Measurements from ENCODE around the gene FDX2. TPM values are rescaled to one million over a fixed set of nuclear protein-coding genes. Genes with fewer than 3 reads are reported as not detected.

The FDX2 gene
- total and polyA plus RNA-seq, 2 of the 8 experiments (the other 6 are each of a cell fraction or from before 2014, with no cell fraction given): 27.0 to 64.4 TPM

DNA sequence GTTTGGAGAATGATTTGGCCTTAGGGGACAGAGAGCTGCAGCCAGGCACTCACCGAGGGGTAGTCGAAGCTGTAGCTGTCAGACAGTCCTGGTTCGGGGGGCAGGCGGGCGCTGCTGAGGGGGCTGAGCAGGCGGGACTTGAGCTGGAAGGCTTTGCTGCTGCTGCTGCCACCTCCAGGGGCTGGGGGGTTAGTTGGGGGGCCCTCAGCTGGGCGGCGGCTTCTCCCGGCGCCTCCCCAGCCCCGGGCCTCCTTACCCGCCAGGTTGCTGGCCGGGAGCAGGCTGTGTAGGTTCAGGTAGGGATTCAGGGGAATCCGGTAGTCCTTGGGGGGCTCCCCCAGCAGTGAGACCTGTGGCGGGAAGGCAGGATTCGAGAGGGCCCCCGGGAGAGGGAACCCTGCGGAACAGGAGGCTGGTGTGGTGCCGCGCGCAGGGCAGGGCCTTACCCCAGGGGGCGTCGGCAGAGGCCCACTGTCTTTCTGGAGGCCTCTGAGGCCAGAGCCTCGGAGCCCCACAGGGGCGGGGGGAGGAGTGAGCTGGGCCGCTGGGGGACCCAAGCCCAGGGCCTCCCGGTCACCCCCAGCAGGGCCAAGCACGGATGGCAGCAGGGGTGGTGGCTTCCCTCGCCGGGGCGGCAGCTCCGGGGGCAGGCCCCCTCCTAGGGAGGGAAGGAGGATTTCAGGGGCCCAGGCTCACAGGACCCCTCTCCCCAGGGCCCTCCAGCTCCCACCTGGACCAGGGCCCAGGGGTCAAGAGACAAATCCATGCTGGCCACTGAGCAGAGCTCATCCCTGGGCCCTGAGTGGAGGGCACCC, 5.0 kb upstream of the FDX2 start (continued):
- TF ChIP-seq, protein P1, sequence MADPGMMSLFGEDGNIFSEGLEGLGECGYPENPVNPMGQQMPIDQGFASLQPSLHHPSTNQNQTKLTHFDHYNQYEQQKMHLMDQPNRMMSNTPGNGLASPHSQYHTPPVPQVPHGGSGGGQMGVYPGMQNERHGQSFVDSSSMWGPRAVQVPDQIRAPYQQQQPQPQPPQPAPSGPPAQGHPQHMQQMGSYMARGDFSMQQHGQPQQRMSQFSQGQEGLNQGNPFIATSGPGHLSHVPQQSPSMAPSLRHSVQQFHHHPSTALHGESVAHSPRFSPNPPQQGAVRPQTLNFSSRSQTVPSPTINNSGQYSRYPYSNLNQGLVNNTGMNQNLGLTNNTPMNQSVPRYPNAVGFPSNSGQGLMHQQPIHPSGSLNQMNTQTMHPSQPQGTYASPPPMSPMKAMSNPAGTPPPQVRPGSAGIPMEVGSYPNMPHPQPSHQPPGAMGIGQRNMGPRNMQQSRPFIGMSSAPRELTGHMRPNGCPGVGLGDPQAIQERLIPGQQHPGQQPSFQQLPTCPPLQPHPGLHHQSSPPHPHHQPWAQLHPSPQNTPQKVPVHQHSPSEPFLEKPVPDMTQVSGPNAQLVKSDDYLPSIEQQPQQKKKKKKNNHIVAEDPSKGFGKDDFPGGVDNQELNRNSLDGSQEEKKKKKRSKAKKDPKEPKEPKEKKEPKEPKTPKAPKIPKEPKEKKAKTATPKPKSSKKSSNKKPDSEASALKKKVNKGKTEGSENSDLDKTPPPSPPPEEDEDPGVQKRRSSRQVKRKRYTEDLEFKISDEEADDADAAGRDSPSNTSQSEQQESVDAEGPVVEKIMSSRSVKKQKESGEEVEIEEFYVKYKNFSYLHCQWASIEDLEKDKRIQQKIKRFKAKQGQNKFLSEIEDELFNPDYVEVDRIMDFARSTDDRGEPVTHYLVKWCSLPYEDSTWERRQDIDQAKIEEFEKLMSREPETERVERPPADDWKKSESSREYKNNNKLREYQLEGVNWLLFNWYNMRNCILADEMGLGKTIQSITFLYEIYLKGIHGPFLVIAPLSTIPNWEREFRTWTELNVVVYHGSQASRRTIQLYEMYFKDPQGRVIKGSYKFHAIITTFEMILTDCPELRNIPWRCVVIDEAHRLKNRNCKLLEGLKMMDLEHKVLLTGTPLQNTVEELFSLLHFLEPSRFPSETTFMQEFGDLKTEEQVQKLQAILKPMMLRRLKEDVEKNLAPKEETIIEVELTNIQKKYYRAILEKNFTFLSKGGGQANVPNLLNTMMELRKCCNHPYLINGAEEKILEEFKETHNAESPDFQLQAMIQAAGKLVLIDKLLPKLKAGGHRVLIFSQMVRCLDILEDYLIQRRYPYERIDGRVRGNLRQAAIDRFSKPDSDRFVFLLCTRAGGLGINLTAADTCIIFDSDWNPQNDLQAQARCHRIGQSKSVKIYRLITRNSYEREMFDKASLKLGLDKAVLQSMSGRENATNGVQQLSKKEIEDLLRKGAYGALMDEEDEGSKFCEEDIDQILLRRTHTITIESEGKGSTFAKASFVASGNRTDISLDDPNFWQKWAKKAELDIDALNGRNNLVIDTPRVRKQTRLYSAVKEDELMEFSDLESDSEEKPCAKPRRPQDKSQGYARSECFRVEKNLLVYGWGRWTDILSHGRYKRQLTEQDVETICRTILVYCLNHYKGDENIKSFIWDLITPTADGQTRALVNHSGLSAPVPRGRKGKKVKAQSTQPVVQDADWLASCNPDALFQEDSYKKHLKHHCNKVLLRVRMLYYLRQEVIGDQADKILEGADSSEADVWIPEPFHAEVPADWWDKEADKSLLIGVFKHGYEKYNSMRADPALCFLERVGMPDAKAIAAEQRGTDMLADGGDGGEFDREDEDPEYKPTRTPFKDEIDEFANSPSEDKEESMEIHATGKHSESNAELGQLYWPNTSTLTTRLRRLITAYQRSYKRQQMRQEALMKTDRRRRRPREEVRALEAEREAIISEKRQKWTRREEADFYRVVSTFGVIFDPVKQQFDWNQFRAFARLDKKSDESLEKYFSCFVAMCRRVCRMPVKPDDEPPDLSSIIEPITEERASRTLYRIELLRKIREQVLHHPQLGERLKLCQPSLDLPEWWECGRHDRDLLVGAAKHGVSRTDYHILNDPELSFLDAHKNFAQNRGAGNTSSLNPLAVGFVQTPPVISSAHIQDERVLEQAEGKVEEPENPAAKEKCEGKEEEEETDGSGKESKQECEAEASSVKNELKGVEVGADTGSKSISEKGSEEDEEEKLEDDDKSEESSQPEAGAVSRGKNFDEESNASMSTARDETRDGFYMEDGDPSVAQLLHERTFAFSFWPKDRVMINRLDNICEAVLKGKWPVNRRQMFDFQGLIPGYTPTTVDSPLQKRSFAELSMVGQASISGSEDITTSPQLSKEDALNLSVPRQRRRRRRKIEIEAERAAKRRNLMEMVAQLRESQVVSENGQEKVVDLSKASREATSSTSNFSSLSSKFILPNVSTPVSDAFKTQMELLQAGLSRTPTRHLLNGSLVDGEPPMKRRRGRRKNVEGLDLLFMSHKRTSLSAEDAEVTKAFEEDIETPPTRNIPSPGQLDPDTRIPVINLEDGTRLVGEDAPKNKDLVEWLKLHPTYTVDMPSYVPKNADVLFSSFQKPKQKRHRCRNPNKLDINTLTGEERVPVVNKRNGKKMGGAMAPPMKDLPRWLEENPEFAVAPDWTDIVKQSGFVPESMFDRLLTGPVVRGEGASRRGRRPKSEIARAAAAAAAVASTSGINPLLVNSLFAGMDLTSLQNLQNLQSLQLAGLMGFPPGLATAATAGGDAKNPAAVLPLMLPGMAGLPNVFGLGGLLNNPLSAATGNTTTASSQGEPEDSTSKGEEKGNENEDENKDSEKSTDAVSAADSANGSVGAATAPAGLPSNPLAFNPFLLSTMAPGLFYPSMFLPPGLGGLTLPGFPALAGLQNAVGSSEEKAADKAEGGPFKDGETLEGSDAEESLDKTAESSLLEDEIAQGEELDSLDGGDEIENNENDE (IDR thresholded peaks at IDR 0.05; ENCODE audit: insufficient replicate concordance, low read length): no peak
- TF ChIP-seq CBX5 (IDR thresholded peaks at IDR 0.05; ENCODE audit: low read depth, low read length): no peak
- TF ChIP-seq TAF1 (IDR thresholded peaks at IDR 0.05; ENCODE audit: low read depth, low read length): no peak
- no peak for TF ChIP-seq POU5F1 (IDR thresholded peaks at IDR 0.05; ENCODE audit: low read depth, low read length)
- TF ChIP-seq, protein P2, sequence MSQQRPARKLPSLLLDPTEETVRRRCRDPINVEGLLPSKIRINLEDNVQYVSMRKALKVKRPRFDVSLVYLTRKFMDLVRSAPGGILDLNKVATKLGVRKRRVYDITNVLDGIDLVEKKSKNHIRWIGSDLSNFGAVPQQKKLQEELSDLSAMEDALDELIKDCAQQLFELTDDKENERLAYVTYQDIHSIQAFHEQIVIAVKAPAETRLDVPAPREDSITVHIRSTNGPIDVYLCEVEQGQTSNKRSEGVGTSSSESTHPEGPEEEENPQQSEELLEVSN (IDR thresholded peaks at IDR 0.05): no peak
- TF ChIP-seq TBP (IDR thresholded peaks at IDR 0.05; ENCODE audit: low read depth, low read length): no peak
- TF ChIP-seq, protein P3, sequence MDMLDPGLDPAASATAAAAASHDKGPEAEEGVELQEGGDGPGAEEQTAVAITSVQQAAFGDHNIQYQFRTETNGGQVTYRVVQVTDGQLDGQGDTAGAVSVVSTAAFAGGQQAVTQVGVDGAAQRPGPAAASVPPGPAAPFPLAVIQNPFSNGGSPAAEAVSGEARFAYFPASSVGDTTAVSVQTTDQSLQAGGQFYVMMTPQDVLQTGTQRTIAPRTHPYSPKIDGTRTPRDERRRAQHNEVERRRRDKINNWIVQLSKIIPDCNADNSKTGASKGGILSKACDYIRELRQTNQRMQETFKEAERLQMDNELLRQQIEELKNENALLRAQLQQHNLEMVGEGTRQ (IDR thresholded peaks at IDR 0.05; ENCODE audit: low read length): no peak
- TF ChIP-seq EP300 (IDR thresholded peaks at IDR 0.05; ENCODE audit: borderline replicate concordance in 1 of 2, low read depth in 2 of 2, low read length in 2 of 2): no peak
